NCI-H748 (cell line): ENCODE data around the gene RGS12.
A peak's percentile ranks its signal among the peaks of the same experiment; 100 is the strongest.

Source experiments
- DNase-seq: peaks from one replicate; lab custom pipeline; 2025; ENCODE audit not compliant: unreplicated experiment; lab: John Stamatoyannopoulos, UW

Gene RGS12, protein sequence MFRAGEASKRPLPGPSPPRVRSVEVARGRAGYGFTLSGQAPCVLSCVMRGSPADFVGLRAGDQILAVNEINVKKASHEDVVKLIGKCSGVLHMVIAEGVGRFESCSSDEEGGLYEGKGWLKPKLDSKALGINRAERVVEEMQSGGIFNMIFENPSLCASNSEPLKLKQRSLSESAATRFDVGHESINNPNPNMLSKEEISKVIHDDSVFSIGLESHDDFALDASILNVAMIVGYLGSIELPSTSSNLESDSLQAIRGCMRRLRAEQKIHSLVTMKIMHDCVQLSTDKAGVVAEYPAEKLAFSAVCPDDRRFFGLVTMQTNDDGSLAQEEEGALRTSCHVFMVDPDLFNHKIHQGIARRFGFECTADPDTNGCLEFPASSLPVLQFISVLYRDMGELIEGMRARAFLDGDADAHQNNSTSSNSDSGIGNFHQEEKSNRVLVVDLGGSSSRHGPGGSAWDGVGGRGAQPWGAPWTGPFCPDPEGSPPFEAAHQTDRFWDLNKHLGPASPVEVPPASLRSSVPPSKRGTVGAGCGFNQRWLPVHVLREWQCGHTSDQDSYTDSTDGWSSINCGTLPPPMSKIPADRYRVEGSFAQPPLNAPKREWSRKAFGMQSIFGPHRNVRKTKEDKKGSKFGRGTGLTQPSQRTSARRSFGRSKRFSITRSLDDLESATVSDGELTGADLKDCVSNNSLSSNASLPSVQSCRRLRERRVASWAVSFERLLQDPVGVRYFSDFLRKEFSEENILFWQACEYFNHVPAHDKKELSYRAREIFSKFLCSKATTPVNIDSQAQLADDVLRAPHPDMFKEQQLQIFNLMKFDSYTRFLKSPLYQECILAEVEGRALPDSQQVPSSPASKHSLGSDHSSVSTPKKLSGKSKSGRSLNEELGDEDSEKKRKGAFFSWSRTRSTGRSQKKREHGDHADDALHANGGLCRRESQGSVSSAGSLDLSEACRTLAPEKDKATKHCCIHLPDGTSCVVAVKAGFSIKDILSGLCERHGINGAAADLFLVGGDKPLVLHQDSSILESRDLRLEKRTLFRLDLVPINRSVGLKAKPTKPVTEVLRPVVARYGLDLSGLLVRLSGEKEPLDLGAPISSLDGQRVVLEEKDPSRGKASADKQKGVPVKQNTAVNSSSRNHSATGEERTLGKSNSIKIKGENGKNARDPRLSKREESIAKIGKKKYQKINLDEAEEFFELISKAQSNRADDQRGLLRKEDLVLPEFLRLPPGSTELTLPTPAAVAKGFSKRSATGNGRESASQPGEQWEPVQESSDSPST (N-terminal part only)

DNA sequence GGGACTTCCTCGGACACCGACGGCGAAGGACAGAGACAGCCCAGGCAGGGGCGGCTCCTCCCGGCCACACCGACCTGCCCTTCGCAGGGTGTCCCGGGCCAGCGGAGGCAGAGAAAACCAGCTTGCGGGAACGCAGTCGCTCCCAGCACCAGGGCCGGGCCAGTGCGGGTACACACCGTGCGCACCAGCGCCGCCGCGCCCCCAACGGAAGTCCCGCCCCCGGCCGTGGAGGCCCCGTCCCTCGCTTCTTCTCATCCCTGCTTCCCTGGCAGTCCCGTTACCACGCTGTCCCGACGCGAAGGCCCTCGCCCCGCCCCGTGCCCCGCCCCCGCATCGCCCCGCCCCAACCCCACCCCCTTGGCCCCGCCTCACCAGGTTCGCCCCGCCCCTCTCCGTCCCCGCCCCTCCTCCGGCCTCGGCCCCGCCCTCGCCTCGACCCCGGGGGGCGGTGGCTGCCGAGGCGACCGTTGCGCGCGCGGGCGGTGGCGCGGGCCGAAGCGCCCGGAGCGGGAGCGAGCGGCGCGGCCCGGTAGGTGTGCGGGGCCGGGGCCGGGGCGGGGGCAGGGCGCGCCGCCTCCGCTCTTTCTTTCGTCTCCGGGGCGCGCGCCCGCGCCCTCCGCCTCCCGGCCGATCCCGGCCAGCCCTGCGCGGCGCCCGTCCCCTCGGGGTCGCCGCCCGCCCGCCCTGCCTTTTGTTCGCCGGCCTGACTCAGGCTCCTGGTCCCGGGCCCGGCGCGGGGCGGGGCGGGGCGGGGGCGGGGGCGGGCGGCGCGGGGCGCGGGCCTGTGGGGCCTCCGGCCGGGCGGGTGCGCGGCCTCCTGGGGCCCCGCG is at the start of gene RGS12:
RGS12 (plus strand) TSS at position 451 of the 830 bp plus-strand sequence. CDS start 23,150 bp downstream, outside the sequence.
- DNase-seq = peak; percentile 72

DNA sequence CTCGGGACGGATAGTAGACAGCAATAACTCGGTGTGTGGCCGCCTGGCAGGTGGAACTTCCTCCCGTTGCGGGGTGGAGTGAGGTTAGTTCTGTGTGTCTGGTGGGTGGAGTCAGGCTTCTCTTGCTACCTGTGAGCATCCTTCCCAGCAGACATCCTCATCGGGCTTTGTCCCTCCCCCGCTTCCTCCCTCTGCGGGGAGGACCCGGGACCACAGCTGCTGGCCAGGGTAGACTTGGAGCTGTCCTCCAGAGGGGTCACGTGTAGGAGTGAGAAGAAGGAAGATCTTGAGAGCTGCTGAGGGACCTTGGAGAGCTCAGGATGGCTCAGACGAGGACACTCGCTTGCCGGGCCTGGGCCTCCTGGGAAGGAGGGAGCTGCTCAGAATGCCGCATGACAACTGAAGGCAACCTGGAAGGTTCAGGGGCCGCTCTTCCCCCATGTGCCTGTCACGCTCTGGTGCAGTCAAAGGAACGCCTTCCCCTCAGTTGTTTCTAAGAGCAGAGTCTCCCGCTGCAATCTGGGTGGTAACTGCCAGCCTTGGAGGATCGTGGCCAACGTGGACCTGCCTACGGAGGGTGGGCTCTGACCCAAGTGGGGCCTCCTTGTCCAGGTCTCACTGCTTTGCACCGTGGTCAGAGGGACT is 49.6 kb upstream of the RGS12 start:
- peak; percentile 0 for DNase-seq

DNA sequence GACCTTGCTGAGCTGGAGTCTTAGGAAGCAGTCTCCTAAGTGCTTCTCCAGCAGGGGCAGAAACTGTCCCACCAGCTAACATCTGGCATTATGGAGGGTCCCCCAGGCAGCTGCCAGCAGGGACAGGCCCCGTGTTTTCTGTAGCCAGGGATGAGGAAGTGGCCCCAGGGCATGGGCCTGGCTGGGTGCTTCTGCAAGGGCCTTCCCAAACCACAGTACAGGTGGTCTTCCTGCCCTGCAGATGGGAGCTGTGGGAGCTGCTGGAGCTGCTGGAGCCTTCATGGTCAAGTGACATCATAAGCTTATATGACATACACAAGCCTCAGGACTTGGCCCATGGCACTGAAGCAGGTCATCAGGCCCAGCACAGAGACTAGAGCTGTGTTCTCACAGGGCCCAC is 48.8 kb upstream of the RGS12 start:
- no peak for DNase-seq

DNA sequence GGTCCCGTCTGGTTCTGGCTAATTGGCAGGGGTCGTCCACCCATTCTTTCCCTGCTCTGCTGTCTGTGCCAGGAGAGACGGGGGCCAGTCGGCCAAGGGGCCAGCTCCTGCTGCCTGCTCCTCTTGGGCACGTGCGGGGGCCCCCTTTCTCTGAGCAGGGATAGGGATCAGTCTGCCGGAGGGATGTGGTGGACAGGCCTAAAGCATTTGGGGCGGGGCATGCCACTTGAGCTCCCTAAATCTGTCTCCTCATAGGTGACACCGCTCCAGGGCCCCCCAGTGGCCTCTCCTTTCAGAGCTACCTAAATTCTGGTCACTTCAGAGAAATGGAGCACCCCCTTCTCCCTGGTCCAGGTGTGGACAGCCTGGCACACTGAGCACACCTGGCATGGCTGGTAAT is 48.1 kb upstream of the RGS12 start:
- DNase-seq = no peak

DNA sequence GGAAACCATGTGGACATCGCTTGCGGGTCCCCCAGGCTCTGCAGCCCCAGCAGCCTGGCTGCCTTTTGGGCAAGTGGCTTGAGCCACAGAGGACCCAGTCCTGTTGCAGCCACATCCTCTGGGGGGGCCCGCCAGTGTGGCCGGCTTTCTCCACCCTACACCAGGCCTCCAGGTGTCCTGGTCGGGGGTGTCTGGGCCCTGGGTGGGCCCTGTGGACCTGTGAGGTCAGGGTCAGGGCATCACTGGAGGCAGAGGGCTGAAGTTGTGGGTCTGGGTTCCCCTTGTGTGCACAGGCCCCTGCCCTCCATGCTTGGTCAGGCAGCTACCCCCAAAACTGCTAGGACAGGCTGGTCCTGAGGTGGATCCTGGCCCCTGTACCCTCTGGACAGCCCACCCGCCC is 47.1 kb upstream of the RGS12 start:
- DNase-seq = no peak

DNA sequence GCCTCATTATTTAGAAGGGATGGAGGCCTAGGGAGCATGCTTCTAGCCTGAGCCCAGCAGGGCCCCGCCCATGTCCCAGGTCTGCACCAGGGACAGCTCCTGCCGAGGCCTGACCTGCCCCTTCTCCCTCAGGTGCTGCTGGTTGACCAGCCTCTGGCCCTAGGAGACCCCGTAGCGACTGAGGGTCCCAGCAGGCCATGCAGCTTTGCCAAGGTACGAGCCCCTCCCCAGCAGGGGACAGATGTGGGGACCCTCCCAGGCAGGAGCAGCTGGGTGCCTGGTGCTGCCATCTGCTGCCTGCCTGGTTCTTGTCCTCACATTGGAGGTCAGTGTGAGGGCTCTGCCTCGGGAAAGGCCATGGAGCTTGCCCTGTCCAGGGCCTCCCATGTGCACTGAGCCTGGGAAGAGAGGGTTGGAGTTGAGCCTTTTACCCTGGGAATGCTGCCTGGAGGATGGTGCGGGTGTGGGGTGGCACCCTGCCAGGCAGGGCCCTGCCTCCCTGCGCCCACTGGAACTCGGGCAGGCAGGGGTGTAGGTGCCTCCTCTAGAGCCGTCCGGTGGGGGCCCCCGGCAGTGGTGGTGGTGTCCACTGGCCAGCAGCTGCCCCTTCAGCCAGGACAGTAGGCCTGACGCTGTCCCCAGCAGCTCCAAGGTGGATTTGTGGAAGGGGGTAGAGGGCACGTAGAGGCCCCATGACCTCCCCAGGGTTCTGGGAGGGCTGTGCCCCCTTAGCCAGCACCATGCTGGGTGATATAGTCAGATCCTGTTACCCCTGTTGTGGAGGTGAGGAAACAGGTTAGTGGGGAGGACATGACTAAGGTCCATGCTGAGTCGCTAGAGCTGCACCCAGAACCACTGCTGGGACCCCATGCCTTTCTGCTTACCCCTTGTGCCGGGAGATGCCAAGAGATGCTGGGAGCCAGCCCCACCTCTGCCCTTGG is 46.1 kb upstream of the RGS12 start:
- DNase-seq = no peak

DNA sequence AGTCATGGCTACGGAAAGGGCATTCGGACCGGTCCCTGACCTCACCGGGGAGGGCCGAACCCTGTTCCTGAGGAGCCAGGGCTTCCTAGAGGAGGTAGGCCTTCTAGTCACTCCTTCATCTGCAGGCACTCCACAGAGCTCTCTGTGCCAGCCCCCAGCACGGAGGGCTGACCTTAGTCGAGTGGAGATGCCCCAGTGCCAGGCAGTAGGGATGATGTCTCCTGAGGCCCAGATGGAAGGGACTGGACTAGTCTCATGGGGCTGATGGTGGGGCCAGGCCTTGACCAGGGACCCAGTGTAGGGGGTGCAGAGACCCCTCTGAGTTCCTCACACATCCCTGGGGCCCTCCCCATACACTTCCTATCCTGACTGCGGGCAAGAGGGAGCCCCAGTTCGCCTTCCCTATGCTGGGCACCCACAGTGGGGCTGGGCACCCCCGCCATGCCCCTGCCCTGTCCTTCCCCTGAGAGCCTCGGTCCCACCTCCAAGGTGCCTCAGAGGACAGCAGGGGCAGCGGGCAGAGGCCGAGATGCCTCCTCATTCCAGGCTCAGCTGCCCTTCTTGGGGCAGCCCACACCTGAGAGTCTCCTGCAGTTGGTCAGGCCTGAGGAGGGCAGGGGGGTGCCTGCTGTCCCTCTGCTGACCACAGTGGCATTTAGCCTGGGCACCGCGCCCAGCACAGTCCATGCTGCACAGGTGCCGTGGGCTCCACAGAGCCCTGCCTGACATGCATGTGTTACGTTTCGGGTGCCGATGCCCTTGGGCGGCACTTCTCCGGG is 45.2 kb upstream of the RGS12 start:
- DNase-seq = no peak

DNA sequence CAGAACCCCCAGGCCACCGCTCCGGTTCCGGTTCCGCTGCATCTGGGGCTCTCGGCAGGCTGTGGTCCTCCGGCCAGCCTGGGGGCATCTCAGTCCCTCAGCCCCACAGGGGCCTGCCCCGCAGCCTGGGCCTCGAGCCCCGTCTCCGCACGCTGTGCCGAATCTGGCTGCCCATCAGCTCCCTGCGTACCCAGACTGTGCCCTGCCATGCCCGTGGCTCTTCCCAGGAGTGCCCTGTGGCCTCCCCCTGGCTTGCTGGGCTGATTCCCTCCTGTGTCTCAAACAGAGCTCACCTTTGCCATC is 44.7 kb upstream of the RGS12 start:
- DNase-seq = no peak

DNA sequence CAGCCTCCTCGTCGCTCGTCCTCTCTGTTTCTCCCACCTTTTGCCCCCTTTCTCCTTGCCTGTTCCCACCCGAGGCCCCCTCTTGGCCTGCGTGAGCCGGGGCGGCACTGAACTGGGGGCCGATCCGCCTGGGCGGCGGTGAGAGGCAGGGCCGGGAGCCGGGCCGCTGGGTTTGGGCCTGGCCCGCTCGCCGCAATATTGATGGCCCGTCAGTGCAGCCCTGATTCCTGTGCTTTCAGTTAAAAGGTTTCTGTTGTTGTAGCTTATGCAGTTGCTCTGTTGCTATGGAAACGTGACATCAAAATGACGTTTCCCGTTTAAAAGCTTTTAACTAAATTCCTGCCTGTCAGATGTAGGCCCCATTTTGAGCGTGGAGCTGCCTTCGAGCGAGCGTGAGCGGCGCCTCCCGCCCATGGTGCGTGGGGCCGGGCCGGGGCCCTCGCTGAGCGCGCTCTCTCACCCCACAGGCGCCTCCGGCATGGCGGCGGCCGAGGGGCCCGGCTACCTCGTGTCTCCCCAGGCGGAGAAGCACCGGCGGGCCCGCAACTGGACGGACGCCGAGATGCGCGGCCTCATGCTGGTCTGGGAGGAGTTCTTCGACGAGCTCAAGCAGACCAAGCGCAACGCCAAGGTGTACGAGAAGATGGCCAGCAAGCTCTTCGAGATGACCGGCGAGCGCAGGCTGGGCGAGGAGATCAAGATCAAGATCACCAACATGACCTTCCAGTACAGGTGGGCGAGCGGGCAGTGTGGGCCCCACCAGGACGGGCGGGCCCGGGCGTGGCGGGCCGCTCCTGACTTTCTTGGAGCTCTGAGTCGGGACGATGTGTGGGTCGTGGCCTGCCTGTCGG is 43.8 kb upstream of the RGS12 start, which contains the start of gene MSANTD1:
MSANTD1 (plus strand) TSS at position 349 of the 851 bp plus-strand sequence; CDS start at position 413, 64 bp downstream.
- DNase-seq = no peak

DNA sequence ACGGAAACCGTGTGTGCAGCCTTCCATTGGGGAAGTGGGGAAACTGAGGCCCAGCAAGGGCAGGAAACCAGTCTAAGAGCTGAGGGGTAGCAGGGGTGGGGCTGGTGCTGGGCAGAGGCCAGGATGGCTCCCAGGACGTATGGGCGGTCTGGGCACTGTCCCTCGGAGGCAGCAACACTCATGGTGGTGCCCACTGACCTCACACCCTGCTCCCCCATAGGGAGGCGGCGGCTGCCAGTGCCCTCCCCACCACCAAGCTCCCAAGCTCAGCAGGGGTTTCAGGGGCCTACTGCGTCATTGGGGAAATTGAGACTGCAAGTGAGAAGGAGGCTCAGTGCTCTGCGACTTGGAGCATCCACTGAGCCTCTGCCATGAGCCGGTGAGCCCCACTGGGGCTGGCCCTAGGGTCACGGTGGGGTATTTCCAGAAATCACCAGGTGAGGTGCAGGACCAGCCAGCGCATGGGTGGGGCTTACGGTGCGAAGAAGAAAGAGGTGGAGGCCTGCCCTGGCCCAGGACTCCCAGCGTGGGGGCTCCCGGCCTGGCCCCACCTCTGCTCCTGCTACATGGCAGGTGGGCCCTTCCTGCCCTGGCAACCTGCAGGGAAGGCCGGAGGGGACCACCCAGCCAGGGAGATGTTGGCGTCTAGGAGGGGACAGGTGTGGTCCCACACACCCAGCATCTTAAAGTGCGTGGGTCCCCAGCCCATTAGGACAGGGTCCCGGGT is 42.9 kb upstream of the RGS12 start:
- no peak for DNase-seq

DNA sequence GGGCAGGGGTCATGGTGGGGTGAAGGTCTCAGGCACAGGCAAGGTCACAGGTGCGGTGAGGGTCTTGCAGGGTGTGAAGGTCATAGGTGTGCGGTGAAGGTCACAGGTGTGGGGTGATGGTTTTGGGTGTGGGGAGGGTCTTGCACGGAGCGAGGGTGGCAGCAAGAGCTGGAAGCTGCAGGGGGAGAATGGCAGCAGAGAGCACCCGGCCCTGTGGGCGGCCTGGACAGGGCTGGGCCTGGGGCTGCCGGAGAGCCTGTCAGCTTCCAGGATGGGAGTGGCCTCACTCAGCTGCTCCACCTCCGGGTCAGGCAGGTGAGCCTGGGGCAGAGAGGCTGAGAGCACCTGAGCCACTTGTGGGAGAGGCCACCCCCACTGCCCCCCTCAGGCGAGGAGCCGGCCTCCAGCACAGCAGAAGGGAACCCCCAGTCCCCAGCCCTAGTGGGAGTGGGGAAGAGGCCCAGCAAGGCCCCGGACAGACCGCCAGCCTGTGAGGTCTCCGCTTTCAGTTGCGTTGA is 42.3 kb upstream of the RGS12 start:
- DNase-seq = no peak

DNA sequence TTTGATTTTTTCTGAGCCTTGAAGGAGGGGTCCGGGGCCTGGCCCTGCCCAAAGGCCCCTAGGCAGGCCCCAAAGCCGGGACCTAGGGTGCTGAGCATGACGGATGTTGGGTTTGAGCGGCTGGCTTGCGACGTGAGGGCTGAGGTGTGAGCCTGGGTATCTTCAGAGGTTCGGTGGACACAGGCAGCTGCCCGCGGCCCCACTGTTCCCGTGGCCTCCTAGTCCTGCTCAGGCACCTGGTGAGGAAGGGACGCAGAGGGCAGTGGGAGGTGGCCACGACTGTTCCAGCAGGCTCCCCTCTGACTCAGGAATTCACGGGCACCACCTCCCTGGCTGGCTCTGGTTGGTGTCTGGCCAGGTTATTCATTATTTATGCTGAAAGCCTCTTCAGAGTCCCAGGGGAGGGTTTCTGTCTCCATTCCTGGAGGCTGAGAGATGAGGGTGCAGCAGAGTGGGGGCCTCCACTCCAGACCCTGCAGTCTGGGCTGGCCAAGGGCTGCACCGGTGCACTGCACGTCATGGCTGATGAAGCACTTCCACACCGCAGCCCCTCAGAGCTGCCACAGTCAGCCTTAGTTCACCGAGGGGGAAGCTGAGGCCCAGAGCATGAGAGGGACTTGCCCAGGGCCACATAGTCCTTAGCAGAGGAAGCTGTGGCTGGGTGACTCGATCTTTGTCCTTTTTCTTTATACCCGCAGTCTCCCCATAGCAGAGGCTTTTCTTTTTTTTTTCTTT is 41.7 kb upstream of the RGS12 start:
- DNase-seq = no peak

DNA sequence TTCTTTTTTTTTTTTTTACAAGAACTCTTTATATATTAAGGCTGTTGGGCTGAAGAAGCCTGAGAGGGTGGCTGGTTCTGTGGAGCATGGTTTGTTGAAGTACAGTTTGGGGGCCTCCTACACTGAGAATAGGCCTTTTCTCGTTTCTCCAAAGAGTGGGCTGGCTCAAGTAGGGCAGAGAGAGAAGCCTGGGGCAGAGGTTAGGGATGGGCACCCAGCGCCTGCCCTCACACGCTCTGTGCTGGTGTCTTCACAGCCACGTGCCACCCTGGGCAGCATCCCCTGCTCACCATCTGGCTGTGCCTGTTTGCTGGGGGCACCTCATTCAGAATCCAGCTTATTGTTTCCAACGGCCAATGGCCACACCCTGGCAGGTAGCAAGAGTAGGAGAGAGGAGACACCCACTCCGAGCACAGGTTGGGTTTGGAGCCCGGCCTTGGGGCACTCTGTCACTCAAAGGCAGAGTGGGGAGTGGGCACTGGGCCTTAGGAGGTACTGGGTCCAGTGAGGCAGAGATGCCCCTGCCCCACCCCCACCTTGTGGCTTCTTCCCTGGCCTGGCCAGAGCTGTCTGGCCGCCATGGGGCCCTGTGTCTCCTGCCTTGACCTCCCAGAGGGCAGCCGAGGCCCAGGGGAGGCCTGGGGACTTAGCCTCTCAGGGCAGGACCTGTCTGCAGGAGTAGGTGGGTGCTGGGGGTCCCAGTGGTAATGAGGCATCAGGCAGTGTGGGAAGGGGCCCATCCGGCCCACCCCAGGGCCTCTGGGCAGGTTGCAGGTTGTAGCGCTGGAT is 40.9 kb upstream of the RGS12 start:
- DNase-seq = no peak

DNA sequence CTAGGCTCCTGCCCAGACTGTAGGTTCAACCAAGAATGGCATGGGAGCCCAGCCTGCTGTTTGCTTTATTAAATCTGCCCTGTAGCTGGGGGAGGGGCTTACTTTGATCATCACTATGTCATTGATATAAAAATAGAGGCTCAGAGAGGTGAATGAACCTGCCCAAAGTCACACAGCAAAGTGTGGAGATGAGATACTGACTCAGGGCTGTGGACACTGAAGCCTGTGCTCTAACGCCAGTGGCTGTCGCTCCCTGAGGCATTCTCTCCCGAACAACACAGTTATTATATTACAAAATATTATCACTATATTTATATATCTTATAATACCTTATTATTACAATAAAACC is 40.4 kb upstream of the RGS12 start:
- DNase-seq = no peak
